Measurements from ENCODE around the gene HERC3.
A peak's percentile ranks its signal among the peaks of the same experiment; 100 is the strongest.

Gene HERC3

DNA sequence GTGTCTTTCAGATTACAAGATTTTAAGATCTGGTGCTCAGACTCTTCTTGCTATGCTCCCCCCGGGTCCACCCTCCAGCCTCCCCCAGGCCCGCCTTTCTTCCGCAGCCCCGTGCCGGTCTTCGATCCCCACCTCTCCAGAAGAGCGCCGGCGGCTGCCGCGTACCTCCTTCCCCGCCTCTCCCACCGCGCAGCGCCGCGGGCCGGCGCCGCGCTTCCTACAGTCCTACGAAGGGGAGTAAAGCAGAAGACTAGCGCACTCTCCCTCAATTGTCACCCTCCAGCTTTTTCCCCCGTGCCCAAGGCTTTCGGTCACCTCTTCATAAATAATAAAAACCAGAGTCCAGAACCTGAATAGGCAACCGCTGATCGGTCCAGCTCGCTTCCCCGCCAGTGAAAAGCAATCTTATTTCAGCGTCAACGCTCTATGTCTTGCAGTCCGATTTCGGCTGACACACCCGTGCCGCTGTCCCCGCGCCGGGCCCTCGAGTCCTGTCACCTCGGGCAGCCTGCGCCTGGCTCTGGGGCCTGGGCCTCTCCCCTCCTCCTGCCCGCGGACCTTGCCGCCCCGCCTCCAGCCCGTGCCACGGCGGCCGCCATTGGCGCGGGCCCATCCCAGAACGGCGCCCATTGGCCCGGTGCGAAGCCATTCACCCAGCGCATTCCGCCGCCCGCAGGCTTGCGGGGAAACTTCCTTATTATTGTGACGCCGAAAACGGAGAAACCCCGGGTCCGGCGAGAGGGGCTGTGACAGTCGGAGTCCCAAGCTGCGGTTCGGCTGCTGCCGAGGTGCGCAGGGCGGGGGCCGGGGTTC, at the start of gene HERC3:
TSS of gene HERC3 (plus strand) at position 694 of the 813 bp plus-strand sequence. CDS start 13,344 bp downstream, outside the sequence.
- Histone ChIP-seq H3K27ac (ENCODE audit: low read depth, low read length) (peak within 1 kb of the TSS; percentile 86), H3K27me3 (ENCODE audit: control insufficient read depth in 5 of 5, insufficient read depth in 4 of 5, low read length in 5 of 5) (no peaks in the 10 kb centered on the region), H3K4me1 (ENCODE audit: control insufficient read depth in 5 of 5, insufficient read depth in 5 of 5, low read length in 5 of 5) (peaks cover 0 to 22% (median 17%) of the 10 kb centered on the region in 5 donors), H3K9ac (ENCODE audit: low read length in 5 of 5) (peak within 1 kb of the TSS; percentile 63 to 93 (median 86)), H3K9me3 (ENCODE audit: control insufficient read depth in 5 of 5, low read length in 5 of 5) (no peaks in the 10 kb centered on the region), H3K36me3 (ENCODE audit: control insufficient read depth in 5 of 5, insufficient read depth in 5 of 5, low read length in 5 of 5) (peaks cover 5 to 16% (median 8%) of the 10 kb centered on the region in 5 donors), H3K4me3 (ENCODE audit: low read depth in 1 of 5, low read length in 5 of 5) (peak within 1 kb of the TSS; percentile 75 to 90 (median 87))

DNA sequence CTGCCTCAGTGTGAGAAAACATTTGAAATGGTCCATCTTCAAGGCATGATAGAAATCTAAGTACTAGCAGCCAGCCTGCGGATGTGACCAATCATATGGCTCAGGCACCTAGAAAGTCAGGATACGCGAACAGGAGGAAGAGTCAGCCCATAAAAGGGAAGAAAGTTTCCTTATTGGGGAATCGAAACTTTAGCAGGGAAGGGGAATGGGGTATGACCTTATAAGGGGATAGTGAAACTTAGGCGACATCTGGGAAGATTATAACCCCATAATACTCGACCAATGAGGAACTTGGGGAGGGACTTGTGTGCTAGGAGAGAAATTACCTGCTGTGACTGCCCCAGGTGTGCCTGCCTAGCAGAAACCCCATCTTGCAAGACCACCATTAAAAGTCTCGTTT, 42.5 kb upstream of the HERC3 start:
- no peak overlapping the region for H3K9ac ChIP-seq (ENCODE audit: low read length in 5 of 5)
- H3K36me3 ChIP-seq (ENCODE audit: control insufficient read depth in 5 of 5, insufficient read depth in 5 of 5, low read length in 5 of 5) = no peaks in the 10 kb centered on the region
- H3K9me3 ChIP-seq (ENCODE audit: control insufficient read depth in 5 of 5, low read length in 5 of 5) = no peaks in the 10 kb centered on the region
- no peak overlapping the region for H3K27ac ChIP-seq (ENCODE audit: low read depth, low read length)
- H3K4me3 ChIP-seq (ENCODE audit: low read depth in 1 of 5, low read length in 5 of 5) = no peak overlapping the region
- no peaks in the 10 kb centered on the region for H3K4me1 ChIP-seq (ENCODE audit: control insufficient read depth in 5 of 5, insufficient read depth in 5 of 5, low read length in 5 of 5)
- no peaks in the 10 kb centered on the region for H3K27me3 ChIP-seq (ENCODE audit: control insufficient read depth in 5 of 5, insufficient read depth in 4 of 5, low read length in 5 of 5)

GRCh38 chr4:88567591-88567990, 24.7 kb upstream of the HERC3 start:
- Histone ChIP-seq H3K4me1 (ENCODE audit: control insufficient read depth in 5 of 5, insufficient read depth in 5 of 5, low read length in 5 of 5) (no peaks in the 10 kb centered on the region), H3K27ac (ENCODE audit: low read depth, low read length) (no peak overlapping the region), H3K27me3 (ENCODE audit: control insufficient read depth in 5 of 5, insufficient read depth in 4 of 5, low read length in 5 of 5) (no peaks in the 10 kb centered on the region), H3K9ac (ENCODE audit: low read length in 5 of 5) (no peak overlapping the region), H3K36me3 (ENCODE audit: control insufficient read depth in 5 of 5, insufficient read depth in 5 of 5, low read length in 5 of 5) (no peaks in the 10 kb centered on the region), H3K4me3 (ENCODE audit: low read depth in 1 of 5, low read length in 5 of 5) (no peak overlapping the region), H3K9me3 (ENCODE audit: control insufficient read depth in 5 of 5, low read length in 5 of 5) (no peaks in the 10 kb centered on the region)

- H3K4me1 ChIP-seq (ENCODE audit: control insufficient read depth in 5 of 5, insufficient read depth in 5 of 5, low read length in 5 of 5) = peaks cover 0 to 8% (median 3%) of the 10 kb centered on the region in 5 donors
- H3K36me3 ChIP-seq (ENCODE audit: control insufficient read depth in 5 of 5, insufficient read depth in 5 of 5, low read length in 5 of 5) = no peaks in the 10 kb centered on the region
- no peak overlapping the region for H3K27ac ChIP-seq (ENCODE audit: low read depth, low read length)
- no peaks in the 10 kb centered on the region for H3K9me3 ChIP-seq (ENCODE audit: control insufficient read depth in 5 of 5, low read length in 5 of 5)
- H3K9ac ChIP-seq (ENCODE audit: low read length in 5 of 5) = no peak overlapping the region
- no peak overlapping the region for H3K4me3 ChIP-seq (ENCODE audit: low read depth in 1 of 5, low read length in 5 of 5)
- H3K27me3 ChIP-seq (ENCODE audit: control insufficient read depth in 5 of 5, insufficient read depth in 4 of 5, low read length in 5 of 5) = no peaks in the 10 kb centered on the region
Observed at GRCh38 chr4:88570001-88570400, 22.3 kb upstream of the HERC3 start.

DNA sequence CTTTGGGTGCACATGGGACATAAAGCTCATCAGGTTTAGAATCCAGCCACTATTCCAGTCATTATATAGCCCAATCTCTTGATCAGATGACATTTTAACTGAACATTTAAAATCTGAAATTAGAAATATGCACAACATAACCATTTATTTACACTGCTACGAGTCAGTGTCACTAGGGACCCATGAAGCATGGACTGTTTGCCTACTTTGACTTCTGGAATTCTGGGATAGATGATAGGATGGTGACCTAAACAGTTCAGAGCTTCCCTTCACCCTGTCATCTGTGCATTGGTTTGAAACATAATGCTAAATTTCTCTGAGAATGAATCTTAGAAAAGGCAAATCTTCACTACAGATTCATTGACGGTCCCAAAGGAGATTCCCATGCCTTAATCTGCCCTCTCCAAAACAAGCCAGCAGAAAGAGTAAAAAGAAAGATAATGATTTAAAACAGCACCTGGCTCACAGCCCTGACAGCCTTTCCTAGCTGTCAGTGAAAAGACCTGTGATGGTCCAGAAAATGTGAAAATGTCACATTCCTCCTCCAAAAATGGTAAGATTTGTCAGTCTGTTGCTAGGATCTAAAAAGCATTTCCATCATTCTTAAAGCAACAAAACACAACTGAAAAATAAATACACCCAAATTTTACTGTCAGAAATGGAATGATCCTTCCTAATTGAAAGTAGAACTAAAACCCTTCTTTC, 18.9 kb upstream of the HERC3 start:
- Histone ChIP-seq H3K36me3 (ENCODE audit: control insufficient read depth in 5 of 5, insufficient read depth in 5 of 5, low read length in 5 of 5) (no peaks in the 10 kb centered on the region), H3K4me1 (ENCODE audit: control insufficient read depth in 5 of 5, insufficient read depth in 5 of 5, low read length in 5 of 5) (peaks cover 0 to 8% (median 3%) of the 10 kb centered on the region in 5 donors), H3K4me3 (ENCODE audit: low read depth in 1 of 5, low read length in 5 of 5) (no peak overlapping the region), H3K9me3 (ENCODE audit: control insufficient read depth in 5 of 5, low read length in 5 of 5) (no peaks in the 10 kb centered on the region), H3K9ac (ENCODE audit: low read length in 5 of 5) (no peak overlapping the region), H3K27me3 (ENCODE audit: control insufficient read depth in 5 of 5, insufficient read depth in 4 of 5, low read length in 5 of 5) (no peaks in the 10 kb centered on the region), H3K27ac (ENCODE audit: low read depth, low read length) (no peak overlapping the region)

DNA sequence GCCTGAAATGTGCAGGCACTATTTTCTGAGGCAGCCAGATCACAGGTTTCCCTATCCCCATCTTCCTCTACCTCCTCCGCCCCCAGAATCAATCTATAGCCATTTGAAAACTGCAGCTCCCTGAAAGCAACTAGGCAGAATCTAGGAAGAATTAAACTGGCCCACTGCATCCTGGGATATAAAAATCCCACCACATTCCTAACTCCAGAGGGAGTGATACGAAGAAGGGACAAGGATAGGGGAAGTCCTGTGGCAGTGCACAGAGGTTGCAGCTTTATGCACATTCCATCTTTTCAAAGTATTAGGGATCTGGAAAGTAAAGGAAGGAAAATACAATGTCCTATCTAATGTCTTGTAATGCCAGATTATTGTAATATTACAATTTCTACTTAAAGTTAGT, 18.3 kb upstream of the HERC3 start:
- Histone ChIP-seq H3K9ac (ENCODE audit: low read length in 5 of 5) (no peak overlapping the region), H3K27ac (ENCODE audit: low read depth, low read length) (no peak overlapping the region), H3K4me1 (ENCODE audit: control insufficient read depth in 5 of 5, insufficient read depth in 5 of 5, low read length in 5 of 5) (peaks cover 0 to 8% (median 3%) of the 10 kb centered on the region in 5 donors), H3K4me3 (ENCODE audit: low read depth in 1 of 5, low read length in 5 of 5) (no peak overlapping the region), H3K27me3 (ENCODE audit: control insufficient read depth in 5 of 5, insufficient read depth in 4 of 5, low read length in 5 of 5) (no peaks in the 10 kb centered on the region), H3K9me3 (ENCODE audit: control insufficient read depth in 5 of 5, low read length in 5 of 5) (no peaks in the 10 kb centered on the region), H3K36me3 (ENCODE audit: control insufficient read depth in 5 of 5, insufficient read depth in 5 of 5, low read length in 5 of 5) (no peaks in the 10 kb centered on the region)

DNA sequence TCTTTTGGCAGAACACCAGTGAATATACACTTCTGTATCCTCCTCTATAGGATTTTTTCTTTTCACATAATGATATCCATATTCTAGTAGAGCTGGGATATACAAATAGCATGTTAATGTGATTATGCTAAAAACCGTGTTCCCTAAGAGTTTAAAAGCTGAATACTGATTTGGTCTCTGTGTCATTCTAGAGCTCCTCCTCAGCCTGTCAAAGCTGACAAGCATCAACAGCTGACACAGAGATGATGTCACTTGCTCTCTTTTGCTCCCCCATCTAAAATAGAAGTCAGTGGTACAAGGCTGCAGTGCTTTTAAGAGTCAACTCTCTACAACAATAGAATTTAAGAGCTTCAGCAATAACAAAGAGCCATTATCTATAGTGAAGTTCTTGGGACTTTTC, 17.1 kb upstream of the HERC3 start:
- no peaks in the 10 kb centered on the region for H3K27me3 ChIP-seq (ENCODE audit: control insufficient read depth in 5 of 5, insufficient read depth in 4 of 5, low read length in 5 of 5)
- no peak overlapping the region for H3K9ac ChIP-seq (ENCODE audit: low read length in 5 of 5)
- H3K4me3 ChIP-seq (ENCODE audit: low read depth in 1 of 5, low read length in 5 of 5) = no peak overlapping the region
- no peaks in the 10 kb centered on the region for H3K9me3 ChIP-seq (ENCODE audit: control insufficient read depth in 5 of 5, low read length in 5 of 5)
- H3K4me1 ChIP-seq (ENCODE audit: control insufficient read depth in 5 of 5, insufficient read depth in 5 of 5, low read length in 5 of 5) = peaks cover 0 to 8% (median 3%) of the 10 kb centered on the region in 5 donors
- no peak overlapping the region for H3K27ac ChIP-seq (ENCODE audit: low read depth, low read length)
- no peaks in the 10 kb centered on the region for H3K36me3 ChIP-seq (ENCODE audit: control insufficient read depth in 5 of 5, insufficient read depth in 5 of 5, low read length in 5 of 5)

- H3K36me3 ChIP-seq (ENCODE audit: control insufficient read depth in 5 of 5, insufficient read depth in 5 of 5, low read length in 5 of 5) = no peaks in the 10 kb centered on the region
- no peaks in the 10 kb centered on the region for H3K4me1 ChIP-seq (ENCODE audit: control insufficient read depth in 5 of 5, insufficient read depth in 5 of 5, low read length in 5 of 5)
- H3K9me3 ChIP-seq (ENCODE audit: control insufficient read depth in 5 of 5, low read length in 5 of 5) = no peaks in the 10 kb centered on the region
- no peaks in the 10 kb centered on the region for H3K27me3 ChIP-seq (ENCODE audit: control insufficient read depth in 5 of 5, insufficient read depth in 4 of 5, low read length in 5 of 5)
- no peak overlapping the region for H3K9ac ChIP-seq (ENCODE audit: low read length in 5 of 5)
- H3K27ac ChIP-seq (ENCODE audit: low read depth, low read length) = no peak overlapping the region
- H3K4me3 ChIP-seq (ENCODE audit: low read depth in 1 of 5, low read length in 5 of 5) = no peak overlapping the region
Observed at GRCh38 chr4:88582493-88582892, 9.8 kb upstream of the HERC3 start.

GRCh38 chr4:88583631-88584470, 8.4 kb upstream of the HERC3 start:
- no peaks in the 10 kb centered on the region for H3K9me3 ChIP-seq (ENCODE audit: control insufficient read depth in 5 of 5, low read length in 5 of 5)

More at GRCh38 chr4:88583631-88584470, 8.4 kb upstream of the HERC3 start:
- Histone ChIP-seq H3K9ac (ENCODE audit: low read length in 5 of 5) (no peak overlapping the region), H3K27me3 (ENCODE audit: control insufficient read depth in 5 of 5, insufficient read depth in 4 of 5, low read length in 5 of 5) (no peaks in the 10 kb centered on the region), H3K27ac (ENCODE audit: low read depth, low read length) (no peak overlapping the region), H3K36me3 (ENCODE audit: control insufficient read depth in 5 of 5, insufficient read depth in 5 of 5, low read length in 5 of 5) (peaks cover 0 to 3% (median 0%) of the 10 kb centered on the region in 5 donors), H3K4me1 (ENCODE audit: control insufficient read depth in 5 of 5, insufficient read depth in 5 of 5, low read length in 5 of 5) (no peaks in the 10 kb centered on the region), H3K4me3 (ENCODE audit: low read depth in 1 of 5, low read length in 5 of 5) (no peak overlapping the region)
